Measurements from ENCODE around the gene ATP2B2.
"Not testable (repeated sequence)": the region's sequence is repeated elsewhere in the genome, so short reads cannot be mapped to it uniquely, and the experiment has no call there.

ATP2B2 gene

DNA sequence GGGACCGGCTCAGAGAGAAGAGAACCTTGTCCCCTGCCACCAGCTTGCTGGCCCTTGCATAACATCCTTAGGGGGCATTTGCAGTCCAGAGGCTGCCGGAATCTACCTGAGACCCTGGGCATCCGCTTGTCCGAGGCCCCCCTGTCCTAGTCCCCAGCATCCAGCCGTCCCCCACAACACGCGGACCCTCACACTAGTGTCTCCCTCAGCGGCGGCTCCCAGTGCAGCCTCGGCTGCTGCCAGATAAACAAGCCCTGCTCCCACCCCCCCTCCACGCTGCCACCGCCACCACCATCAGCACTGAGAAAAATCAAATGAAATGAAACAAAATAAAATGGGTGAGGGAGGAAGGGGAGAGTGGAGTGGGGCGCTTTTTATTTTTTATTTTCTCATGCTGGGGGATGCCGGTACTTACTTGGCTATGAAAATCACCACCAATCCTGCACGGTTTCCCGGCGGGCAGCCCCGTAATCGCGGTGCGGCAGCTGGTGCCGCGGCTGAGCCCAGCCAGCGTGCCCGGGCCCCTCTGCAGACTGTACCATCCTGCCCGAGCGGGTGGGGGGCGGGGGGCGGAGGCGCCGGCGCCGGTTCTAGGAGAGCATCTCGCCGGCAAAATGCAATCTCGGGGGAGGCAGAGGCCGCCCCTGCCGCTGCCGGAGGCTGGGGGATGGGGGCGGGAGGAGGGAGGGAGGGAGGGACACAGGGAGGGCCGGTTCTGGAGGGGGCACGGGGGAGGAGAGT is at the start of gene ATP2B2:
Gene ATP2B2, minus strand, starts transcription at position 537 of the 741 bp plus-strand sequence. CDS start 56,043 bp downstream, outside the sequence.
- DNase-seq, result peak; percentile 67

DNA sequence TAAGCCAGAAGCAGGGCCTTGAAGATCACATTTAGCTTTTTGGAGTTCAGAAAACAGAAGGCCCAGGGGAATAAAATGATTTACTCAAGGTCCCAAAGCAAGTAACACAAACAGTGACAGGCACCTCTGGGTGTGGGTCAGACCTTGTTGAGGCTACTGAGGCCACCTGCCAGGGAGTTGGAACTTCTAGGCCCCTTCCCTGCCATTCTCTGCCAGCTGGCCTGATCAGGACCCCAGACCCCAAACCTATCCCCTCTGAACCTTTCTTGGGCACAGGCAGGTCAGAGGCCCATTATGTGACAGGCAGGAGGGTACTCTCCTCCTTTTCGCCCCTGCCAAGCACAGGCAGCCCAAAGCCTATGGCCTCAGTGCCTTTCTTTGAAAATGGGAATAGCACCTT is 49.4 kb upstream of the ATP2B2 start:
- DNase-seq, result no peak

DNA sequence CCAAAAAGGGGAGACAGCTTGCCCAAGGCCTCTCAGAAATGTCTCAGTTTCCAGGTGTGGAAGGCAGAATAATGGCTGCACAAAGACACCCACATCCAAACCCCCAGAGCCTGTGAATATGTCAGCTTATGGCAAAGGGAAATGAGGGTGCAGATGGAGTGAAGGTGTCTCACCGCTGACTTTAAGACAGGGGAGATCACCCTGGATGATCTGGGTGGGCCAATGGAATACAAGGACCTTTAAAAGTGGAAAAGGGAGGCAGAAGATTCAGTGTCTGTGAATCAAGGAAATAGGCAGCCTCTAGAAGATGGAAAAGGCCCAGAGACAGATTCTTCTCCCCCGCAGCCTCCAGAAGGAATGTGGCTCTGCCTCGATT is 48.8 kb upstream of the ATP2B2 start:
- no peak for DNase-seq

DNA sequence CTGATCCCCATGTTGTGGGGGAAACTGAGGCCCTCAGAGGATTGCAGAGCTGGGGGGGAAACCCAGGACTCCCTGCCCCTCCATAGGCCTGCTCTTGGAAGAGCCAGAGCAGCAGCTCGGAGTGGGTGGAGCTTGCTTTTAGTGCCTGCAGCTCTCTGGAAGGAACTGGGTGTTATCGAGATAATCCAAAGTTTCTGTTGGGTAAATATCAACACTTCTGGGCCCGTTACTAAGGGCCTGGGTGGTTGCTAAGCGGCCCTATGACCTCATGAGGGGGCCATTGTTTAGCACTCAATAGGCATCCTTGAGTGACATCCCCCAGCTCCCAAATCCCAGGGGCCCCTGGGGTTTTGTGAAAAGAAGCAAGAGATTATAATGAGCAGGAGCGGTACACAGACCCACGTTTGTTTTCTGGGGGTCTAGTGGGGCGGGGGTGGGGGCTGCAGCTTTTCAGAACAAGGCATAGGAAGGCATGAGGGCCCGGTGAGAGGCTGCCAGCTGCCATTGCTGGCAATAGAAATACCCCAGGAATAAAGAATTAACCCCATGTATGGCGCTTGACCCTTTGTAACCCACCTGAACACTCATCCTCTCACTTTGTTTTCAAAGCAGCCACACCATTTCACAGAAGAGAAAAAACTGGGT is 48.3 kb upstream of the ATP2B2 start:
- no peak for DNase-seq

DNA sequence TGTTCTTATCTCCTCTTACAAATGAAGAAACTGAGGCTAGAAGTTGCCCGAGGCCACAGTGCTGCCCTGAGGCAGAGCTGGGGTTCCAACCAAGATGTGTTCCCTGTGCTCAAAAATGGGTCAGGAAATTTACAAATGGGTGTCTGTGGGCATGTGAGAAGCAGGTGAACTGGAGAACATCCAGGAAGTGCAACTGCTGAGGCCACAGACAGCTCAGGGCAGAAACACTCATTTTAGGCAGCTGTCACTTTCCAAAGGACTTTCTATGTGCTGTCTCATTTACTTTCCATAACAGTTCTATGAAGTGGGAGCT is 47.2 kb upstream of the ATP2B2 start:
- DNase-seq, result no peak

DNA sequence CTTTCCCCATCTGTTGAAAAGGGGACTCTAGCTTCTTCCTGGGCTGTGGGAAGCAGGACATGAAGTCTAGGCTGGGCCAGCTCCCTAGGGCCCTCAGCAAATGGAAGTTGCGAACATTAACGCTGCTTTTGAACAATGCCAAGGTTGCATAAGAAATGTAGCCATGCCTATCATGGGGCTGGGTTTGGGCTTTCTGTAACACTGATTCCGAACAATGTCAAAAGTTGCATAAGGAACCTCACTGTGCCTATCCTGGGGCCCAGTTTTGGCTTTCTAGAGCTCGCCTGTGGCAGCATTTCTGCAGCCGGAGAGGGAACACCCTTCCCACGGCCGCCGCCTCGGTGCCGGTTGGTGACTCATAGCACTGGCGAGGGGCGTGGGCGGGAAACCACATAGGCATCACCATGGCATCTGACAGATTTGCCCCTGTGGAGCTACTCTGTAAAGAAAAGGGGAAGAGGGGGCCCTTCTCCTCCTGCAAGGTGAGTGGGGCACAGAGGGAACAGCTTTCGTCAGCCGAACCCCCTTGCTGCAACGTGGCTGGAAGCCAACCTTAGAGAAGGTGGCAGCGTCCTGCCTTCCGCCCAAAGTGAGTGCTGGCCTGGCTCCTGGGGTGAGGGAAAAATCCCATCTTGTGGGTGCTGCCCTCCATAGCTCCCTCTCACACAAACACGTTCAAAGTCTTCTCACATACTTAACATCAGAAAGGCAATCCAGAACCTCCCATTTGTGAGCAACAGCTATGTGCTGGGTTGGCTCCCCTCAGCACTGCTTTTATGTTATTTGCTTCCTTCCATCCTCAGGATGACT is 46.6 kb upstream of the ATP2B2 start:
- no peak for DNase-seq

DNA sequence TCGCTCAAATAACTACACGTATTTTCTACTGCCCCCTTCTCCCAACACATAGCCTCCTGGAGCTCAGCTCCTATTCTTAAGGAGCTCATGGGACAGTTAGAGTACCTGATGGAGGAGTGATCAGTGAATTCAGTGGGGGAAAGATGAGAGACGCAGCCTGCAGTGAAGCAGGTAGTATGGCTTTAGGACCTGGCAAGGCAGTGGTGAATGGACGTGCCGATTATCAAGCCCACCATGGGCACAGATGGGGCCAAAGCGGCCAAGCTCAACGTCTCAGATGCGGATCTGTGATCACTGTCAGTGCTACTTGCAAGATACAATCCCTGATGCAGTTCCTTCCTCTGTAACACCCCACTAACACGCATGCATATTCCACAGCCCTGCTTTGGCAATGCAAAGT is 45.8 kb upstream of the ATP2B2 start:
- DNase-seq, result no peak

DNA sequence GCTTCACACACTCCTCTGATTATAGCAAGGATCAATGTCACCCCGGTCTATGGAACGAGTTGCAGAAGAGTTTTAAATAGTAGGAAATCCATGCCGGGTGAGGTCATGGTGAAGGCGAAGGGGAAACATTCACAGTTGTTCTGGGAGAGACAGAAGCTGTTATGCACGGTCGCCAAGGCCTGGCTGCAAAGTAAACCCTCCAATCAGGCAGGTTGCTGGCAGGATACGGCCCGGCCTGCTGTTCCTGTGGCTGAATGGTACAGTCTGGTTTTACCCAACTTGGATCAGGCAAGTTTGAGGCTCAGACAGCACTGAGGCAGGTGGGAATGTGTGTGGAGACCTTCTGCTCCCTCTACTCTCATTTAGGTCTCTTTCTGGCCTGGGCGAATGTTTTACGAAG is 45.3 kb upstream of the ATP2B2 start:
- DNase-seq, result no peak

DNA sequence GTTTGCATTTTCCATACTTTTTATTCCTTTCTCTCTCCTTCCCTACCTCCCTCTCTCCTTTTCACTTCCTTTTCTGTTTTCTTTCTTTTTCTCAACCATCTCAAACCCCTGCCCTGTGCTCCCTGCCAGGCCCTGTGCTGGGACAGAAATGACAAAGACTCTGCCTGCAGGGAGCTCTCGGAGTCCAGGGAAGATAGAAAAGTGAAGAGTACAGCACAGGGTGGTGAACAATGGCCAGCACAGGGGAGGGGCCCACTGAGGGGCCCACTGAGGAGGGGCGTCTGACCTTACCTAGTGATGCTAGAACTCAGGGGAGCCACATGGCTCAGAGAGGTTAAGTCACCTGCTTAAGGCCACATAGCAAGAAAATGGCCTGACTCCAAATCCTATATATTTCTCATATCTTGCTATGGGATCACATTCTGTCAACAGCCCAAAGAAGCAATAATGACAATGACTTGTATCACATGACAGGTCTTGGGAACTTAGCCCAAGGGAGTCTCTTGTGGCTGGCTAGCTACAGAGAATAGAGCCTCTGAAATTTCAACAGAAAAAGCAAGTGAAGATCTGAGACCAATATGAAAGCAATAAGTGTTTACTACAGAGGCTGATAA is 44.3 kb upstream of the ATP2B2 start:
- DNase-seq, result no peak

DNA sequence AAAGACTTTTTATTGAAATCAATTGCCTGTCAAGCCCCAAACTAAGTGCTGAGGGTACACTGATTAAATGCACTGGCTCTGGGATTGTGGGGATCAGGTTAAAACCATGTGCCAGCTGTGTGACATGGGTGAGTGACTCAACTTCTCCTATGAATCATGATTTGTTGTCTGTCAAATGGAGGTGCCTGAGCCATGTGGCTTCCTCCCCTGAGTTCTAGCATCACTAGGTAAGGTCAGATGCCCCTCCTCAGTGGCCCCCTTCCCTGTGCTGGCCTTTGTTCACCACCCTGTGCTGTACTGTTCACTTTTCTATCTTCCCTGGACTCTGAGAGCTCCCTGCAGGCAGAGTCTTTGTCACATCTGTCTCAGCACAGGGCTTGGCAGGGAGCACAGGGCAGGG is 43.6 kb upstream of the ATP2B2 start:
- no peak for DNase-seq

DNA sequence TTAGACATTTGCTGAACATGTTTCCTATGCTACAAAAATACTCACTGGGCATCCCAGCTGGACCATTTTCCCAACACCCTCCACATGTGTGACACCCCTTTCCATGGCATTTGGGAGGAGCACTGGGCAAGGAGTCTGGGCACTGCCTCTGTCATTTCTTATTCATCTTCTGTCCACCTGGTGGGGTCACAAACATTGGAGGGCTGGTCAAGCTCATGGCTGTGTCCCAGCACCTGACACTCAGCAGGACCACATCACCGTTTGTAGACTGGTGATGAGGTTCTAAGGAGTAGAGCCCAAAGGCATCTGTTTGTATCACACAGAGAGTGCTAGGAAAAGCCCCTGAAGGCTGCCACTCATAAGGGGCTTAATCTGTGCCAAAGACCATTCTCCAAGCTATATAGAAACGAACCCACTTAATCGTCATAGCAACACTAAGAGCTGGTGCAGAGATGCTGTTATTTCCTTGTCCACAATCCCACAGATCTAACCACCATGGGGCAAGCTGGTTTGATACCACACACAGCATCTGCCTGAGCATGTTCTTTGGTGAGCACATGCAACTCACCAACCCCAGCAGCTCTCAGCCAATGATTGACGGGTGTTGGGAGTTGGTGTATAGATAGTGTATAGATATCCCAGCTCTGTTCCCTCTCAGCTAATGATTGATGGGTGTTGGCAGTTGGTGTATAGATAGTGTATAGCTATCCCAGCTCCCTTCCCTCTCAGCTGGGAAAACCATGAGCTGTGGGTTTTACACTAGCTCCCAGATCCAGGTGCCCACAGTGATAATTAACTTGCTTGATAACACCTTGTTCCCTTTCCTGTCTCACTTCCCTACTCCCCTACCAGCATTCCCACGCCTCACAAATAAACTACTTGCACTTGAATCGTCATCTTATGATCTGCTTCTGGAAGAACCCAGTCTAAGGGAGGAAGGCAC is 42.7 kb upstream of the ATP2B2 start:
- no peak for DNase-seq

DNA sequence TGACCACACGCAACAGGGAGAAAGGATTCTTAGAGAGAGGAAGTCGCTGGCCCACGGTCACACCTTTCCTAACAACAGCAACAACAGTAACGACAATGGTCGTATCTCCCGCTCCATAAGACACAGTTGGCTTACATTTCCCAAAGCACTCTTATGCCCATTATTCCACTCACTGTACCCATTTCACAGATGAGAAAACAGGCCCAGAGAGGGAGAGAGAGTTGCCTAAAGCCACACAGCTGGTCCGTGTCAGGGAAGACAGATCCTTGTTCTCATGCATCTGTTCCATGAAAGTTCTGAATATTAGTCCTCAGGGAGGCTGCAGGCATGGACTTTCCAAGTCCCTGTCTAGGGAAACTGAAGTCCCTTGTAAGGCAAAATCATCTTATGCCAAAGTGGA is 42.0 kb upstream of the ATP2B2 start:
- no peak for DNase-seq

DNA sequence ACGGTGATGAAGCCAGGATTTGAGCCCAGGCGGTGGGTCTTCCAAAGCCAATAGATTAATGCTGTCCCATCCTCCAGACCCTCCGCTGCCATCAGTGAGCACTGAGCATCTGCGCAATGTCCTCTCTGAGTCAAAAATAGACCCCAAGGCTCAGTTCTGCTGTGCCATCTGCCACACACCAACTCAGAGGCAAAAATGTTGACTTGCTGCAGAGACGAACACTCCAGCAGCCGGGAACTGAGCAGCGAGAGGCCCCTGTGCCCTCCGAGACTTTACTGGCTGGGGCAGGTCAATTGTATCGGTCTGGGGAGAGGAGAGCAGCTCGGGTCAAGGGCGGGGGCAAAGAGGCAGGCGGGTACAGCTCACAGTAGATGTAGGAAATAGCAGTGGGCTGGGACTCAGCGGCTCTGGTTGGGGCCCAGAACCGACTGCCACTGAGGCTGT is 41.5 kb upstream of the ATP2B2 start:
- DNase-seq, result no peak

DNA sequence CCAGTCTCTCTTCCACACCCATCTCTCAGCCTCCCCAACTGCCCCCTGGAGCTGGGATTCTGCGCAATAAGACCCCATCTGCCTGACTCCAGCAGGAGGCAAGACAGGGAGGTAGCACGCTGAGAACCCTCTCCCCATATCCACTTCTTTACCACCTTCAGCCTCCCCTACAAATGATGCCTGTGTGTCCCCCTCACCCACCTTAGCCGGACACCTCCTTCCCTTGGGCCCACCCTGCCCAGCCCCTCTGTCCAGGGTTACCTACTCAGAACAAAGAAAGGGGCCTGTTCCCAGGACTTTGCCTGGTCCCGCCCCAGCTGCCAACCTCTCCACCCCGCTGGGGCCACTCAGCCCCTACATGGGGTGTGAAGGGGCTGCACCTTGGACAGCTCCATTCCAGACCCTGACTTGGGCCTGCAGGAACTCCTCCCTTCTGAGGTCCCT is 40.8 kb upstream of the ATP2B2 start:
- no peak for DNase-seq

DNA sequence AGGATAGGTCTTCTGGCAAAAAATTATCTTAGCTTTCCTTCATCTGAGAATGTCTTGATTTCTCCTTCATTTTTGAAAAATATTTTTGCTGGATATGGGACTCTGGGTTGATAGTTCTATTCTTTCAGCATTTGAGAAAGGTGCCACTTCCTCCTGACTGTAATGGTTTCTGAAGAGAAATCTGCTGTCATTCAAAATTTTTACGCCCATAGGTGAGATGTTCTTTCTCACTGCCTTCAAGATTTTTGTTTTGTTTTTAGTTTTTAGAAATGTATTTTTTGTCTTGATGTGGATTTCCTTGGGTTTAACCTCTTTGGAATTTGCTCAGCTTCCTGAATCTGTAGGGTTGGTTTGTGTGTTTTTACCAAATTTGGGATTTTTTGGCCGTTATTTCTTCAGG is 37.1 kb upstream of the ATP2B2 start:
- DNase-seq, result no peak

DNA sequence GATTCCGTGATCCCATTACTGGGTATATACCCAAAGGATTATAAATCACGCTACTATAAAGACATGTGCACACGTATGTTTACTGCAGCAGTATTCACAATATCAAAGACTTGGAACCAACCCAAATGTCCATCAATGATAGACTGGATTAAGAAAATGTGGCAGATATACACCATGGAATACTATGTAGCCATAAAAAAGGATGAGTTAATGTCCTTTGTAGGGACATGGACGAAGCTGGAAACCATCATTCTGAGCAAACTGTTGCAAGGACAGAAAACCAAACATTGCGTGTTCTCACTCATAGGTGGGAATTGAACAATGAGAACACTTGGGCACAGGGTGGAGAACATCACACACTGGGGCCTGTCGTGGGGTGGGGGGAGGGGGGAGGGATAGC is 35.0 kb upstream of the ATP2B2 start:
- DNase-seq, result not testable (repeated sequence)

DNA sequence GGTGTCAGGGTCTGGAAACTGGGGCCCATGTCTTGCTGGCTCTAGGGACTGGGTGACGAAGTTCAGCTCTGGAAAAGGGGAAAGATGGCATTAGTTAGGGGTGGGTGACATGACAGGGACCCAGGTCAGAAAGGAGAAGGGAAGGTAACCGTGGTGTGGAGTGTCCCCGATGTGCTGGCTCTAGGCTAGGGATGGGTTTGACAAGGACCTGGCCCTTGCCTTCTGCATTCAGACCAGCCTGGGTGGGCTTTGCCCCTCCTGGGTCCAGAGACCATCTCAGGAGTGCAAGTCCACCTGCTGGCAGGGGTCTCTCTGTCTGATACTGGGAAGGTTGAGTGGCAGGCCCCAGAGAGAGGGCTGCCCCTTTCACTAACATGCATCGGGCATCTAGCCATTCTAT is 28.7 kb upstream of the ATP2B2 start:
- no peak for DNase-seq

DNA sequence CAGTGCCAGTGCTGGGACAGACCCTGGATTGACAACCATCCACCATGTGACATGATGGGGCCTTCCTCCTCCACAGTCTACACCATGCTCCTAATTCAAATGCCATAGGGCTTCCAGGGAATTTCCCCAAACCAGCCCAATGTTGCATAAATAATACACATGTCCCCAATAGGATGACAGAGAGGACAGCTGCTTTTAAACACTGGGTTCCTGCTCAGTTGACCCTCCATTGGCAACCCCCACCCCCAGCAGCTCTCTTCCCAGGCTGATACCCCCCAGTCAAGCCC is 28.3 kb upstream of the ATP2B2 start:
- no peak for DNase-seq

DNA sequence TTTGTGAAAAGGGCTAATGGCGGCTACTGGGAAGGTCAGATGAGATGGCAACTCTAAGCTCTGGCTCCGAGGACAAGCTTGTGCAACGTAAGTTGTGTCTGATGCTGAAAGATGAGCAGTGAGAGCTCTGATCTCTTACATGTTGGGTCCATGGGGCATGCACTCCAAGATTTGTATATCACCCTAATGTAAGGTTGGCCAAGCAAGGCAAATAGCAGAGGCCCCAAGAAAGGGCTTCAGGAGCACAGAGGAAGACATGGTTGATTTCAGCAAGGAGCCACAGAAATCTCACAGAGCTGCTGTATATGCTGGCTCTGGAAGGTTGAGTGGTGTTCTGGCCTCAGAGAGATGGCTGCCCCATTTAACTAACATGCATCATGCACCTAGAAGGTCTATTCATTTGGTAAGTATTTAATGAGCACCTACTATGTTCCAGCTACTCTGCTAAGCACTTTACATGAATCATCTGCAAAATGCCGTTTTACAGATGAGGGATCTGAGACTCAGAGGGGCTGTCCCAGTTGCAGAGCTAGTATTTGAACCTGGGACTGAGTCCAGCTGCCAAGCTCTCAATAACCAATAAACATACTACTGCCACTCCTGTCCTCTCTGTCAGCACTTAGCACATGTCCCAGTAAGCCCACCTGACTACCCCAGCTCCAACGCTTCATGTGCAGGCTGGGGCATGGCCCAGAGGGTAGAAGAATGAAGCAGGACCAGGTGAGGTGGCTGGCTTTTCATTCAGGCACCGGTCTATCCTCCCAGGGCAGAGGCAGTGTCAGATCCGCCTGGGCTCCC is 27.8 kb upstream of the ATP2B2 start:
- DNase-seq, result no peak

DNA sequence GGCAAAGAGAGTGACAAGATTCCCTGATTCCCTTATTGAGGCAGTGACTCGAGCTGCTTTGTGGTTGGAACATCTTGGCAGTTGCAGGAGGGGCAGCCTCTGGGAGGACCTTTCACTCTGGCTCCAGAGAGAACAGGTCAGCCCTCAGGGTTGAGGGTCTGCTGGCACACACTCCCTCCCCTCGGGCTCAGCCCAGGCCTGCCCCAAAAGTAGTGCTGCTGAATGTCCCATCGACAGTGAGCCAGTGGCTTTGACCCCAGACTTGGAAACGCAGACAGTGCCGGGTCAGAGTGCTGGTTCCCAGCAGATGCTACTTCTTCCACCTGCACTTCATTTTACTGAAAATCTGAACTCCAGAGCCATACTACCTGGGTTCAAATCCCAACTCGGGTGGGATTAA is 25.6 kb upstream of the ATP2B2 start:
- no peak for DNase-seq

DNA sequence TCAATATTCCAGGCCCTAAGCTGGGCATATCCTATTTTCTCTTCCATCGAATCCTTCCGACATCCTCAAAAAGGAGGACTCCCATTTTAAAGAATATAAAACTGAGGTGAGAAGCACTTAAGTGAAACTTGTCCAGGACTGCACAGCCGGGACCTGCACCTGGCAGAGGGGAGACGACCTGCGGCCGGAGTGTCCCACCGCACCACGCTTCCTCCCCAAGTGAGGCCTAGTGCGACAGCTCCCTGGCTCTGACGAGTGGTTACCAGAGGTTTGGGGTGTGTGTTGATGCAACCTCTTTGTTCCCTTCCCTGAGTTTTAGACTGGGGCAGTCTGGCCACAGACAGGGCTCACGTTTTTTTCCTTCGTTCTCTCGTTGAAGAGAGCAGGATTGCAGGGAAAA is 24.9 kb upstream of the ATP2B2 start:
- DNase-seq, result no peak

DNA sequence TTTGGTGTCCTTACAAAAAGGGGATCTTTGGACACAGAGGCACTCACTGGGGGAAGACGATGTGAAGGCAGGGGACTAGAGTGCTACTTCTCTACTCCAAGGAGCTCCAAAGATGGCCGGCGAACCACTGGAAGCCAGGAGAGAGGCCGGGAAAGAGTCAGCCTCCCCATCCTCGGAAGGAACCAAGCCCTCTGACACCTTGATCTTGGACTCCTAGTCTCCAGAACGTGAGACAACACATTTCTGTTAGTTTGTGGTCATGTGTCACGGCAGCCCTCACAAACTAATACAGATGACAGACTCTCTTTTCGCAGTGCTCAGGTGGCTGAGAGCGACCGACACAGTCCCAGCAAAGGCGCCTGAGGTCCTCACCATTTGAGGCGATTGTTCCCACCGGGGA is 24.4 kb upstream of the ATP2B2 start:
- no peak for DNase-seq

Data from NCI-H2171 (cell line).